TTC549 (cell line): ENCODE results near the gene ISYNA1.

Experiments
- FAIRE-seq: peaks from 2 replicates; lab custom pipeline; 2012; peaks lifted over from hg19 to GRCh38; lab: Jason Lieb, UNC

ISYNA1 gene

GRCh38 chr19:18392417-18392816 is 45.5 kb downstream of the ISYNA1 start:
- no peak for FAIRE-seq

- FAIRE-seq, result no peak
Measured at GRCh38 chr19:18391509-18392075, 46.3 kb downstream of the ISYNA1 start.

GRCh38 chr19:18390065-18390907 is 47.6 kb downstream of the ISYNA1 start:
- FAIRE-seq, result peak; percentile 11

- FAIRE-seq, result no peak
Measured at GRCh38 chr19:18389726-18390064, 48.2 kb downstream of the ISYNA1 start.

GRCh38 chr19:18388960-18389725 is 48.8 kb downstream of the ISYNA1 start:
- no peak for FAIRE-seq

- FAIRE-seq, result no peak
Measured at GRCh38 chr19:18388100-18388959, 49.6 kb downstream of the ISYNA1 start.

- FAIRE-seq, result no peak
Measured at GRCh38 chr19:18386543-18387271, 51.2 kb downstream of the ISYNA1 start.

- FAIRE-seq, result peak; percentile 45
Measured at GRCh38 chr19:18385675-18386542, 52.0 kb downstream of the ISYNA1 start, which contains the start of gene GDF15. Gene GDF15, plus strand, starts transcription at chr19:18386158. Its CDS starts 32 bp downstream, at chr19:18386190.

GRCh38 chr19:18385359-18385674 is 52.6 kb downstream of the ISYNA1 start:
- FAIRE-seq, result no peak

- no peak for FAIRE-seq
Measured at GRCh38 chr19:18384775-18385174, 53.2 kb downstream of the ISYNA1 start.
